Fibroblast of villous mesenchyme (primary cell): ENCODE measurements around the gene GRM7. TPM values are rescaled to one million over a fixed set of nuclear protein-coding genes. Genes with fewer than 3 reads are reported as not detected.

Experiments used
- DNase-seq: peaks from one replicate; pipeline ENCODE4 v3.0.0-alpha.2; 2010; ENCODE audit warnings: low read depth
- H3K4me3 ChIP-seq: 2 replicates; pipeline ENCODE4 v1.5.1; 2011; ENCODE audit warnings: low read depth, mild to moderate bottlenecking, low read length
- total RNA-seq: library from RNA; depleted of rRNA; stranded (reverse); fragments of >200 nt; gene quantifications from 2 replicates; pipeline ENCODE4 v1.2.3, GENCODE V29; 2012
- TF ChIP-seq, protein P1 (sequence below): IDR thresholded peaks from 2 replicates; pipeline ENCODE4 v1.5.1; 2012; ENCODE audit warnings: low read depth, mild to moderate bottlenecking, low read length; ENCODE audit not compliant: insufficient read depth

The GRM7 gene
- total RNA-seq, 1 donor: not detected

DNA sequence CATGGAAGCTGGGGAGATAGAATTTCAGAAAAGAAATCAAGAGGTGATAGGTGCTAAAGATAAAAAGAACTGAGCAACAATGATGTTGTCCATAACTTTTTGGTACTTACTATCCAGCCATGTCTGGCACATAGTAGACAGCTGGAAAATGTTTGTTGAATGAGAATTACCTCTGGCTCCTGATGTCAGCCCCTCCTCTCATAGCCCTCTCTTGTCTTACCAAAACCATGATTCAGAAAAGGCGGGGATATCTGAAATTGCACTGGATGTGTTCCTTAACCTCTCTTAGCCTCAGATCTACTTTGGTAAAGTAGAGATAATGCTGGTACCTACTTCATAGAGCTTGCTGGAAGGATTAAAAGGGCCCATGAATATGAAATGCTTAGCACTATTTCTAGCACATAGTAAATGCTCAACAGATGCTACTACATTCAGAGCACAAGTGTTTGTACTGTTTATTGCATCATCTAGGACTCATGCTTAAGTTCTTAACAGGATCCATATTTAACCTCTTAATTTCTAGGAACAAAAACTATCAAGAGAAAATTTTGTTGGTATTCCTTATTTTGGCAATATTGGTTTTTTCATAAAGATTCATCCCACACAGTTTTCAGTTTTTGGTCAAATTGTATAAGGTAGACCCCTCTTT lies 859.9 kb downstream of the GRM7 start:
- TF ChIP-seq, protein P1, sequence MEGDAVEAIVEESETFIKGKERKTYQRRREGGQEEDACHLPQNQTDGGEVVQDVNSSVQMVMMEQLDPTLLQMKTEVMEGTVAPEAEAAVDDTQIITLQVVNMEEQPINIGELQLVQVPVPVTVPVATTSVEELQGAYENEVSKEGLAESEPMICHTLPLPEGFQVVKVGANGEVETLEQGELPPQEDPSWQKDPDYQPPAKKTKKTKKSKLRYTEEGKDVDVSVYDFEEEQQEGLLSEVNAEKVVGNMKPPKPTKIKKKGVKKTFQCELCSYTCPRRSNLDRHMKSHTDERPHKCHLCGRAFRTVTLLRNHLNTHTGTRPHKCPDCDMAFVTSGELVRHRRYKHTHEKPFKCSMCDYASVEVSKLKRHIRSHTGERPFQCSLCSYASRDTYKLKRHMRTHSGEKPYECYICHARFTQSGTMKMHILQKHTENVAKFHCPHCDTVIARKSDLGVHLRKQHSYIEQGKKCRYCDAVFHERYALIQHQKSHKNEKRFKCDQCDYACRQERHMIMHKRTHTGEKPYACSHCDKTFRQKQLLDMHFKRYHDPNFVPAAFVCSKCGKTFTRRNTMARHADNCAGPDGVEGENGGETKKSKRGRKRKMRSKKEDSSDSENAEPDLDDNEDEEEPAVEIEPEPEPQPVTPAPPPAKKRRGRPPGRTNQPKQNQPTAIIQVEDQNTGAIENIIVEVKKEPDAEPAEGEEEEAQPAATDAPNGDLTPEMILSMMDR: no peak
- H3K4me3 ChIP-seq: no peak overlapping the region
- DNase-seq: no peak

DNA sequence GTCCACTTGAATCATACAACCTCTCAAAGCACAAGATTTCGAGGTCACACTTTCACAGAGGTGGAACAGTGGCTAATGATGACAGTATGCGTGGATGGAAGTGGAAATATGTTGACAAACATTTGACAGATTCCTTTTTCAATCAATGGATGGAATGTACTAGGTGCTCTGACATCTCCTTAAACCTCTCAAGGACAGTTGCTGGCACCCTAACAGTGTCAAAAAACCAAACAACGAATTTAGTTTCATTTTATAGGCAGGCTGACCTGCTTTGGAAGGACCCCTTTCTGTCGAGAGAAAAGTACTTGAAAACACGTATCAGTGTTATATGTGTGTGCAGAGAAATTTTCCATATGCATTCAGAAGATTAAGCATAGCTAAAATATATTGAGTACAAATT lies 861.0 kb downstream of the GRM7 start:
- TF ChIP-seq, protein P1: no peak
- no peak overlapping the region for H3K4me3 ChIP-seq
- DNase-seq: no peak

DNA sequence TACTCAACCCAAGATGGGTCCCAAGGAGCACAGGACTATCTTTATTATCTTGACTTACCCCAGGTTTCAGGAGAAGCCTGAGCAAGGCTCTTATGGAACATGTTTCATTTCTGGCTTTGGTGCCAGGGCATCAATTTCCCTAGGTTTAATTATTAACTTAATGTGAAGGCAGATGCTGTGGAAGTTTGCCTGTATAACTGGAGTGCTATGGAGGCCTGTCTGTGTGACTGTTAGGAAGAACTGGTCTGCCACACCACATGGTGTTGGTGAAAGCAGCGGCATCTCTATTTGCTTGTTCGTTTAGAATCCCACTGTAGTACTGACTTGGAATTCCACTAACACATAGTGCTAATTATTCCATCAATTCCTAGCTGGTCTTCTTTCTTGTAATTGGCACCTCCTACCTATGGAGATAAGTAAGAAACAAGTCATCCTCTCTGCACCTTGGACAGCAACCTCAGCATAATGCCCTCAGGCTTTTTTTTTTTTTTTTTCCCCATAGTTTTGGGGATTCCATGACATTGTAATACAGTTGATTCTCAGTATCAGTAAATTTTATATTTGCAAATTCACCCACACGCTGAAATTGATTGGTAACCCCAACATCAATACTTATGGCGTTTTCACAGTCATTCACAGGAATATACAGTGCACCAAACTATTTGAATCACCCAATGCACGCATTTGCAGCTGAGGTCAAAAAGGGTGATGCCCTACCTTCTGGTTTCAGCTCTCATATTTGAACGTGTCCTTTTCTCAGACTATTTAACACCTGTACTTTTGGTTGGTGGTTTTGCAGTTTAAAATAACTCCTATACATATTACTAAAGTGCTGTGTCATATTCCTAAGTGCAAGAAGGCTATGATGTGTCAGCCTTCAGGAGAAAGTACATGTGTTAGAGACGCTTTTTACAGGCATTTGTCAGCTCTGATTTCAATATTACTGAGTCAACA lies 867.9 kb downstream of the GRM7 start:
- no peak overlapping the region for H3K4me3 ChIP-seq
- TF ChIP-seq, protein P1: no peak
- DNase-seq: no peak

DNA sequence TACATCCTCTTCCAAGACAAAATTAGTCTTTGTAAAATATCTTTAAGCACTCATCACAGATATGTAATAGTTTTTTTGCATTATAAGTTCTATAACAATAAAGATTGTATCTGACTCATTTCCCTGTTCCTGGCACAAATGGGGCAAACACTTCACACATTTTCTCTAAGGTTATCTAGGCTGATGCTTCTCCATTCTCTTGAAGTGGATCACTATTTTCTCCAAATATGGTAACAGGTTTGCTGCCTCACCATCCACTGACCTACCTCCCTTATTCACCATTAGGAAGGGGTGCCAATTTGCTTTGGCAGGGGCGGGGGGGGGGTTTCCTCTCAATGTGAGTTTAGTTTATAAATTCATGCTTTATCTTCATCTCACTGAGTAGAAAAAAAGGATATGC lies 873.0 kb downstream of the GRM7 start:
- H3K4me3 ChIP-seq: no peak overlapping the region
- no peak for DNase-seq
- TF ChIP-seq, protein P1: no peak

DNA sequence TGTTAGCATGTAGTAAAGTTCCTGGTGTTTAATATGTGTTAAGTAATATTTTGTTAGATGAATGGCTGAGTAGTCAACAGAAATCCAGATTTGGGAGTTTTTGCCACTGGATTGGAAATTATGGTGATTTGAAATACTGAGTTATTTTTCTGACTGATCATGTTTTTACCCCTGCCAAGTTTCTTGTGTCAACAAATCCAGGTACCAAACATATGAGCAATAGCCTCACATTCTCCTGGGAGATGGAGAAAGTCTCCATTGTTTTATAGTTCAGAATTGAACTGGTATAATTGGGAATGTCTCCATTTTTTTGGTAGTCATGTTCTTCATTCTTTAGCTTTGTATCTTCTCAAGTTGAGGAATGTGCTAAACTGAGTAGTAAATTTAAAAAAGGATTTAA lies 873.5 kb downstream of the GRM7 start:
- H3K4me3 ChIP-seq: no peak overlapping the region
- no peak for DNase-seq
- TF ChIP-seq, protein P1: no peak

DNA sequence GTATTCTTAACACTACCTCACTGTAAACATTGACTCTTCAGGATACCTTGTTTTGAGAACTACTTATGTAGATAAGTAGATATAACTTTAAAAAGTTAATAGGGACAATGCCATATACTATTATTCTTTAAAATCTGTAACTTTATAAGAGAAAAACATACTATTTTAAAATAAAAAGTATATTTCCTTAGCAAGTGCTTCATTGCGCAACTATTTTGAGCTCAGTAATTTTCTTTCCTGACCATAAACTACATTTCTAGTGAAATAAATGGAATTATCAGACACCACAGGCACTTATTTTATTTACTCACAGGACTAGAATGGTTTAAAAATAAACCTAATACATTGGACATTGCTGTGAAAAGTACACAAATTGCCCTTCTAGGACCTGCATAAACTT lies 876.3 kb downstream of the GRM7 start:
- no peak overlapping the region for H3K4me3 ChIP-seq
- TF ChIP-seq, protein P1: no peak
- DNase-seq: no peak
